ENCODE measurements around the gene SYS1.

The SYS1 gene

DNA sequence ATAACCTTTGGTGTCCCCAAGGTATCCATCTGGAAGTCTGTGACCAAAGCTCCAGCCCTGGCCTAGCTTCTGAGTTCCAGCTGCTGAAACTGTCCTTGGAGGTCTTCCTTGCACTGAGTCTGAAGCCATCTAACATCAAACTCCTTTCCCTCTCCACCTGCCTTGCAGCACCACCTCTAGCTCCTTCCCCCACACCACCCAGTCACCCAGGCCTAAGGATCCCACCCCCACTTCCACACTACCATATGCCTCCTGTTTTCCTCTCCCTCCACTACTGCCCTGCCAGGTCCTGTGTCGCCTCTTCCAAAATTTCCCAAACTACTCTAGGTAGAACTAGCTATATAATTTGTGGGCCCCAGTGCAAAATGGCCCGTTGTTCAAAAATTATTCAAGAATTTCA is 44.0 kb upstream of the SYS1 start:
- TF ChIP-seq, protein P1, sequence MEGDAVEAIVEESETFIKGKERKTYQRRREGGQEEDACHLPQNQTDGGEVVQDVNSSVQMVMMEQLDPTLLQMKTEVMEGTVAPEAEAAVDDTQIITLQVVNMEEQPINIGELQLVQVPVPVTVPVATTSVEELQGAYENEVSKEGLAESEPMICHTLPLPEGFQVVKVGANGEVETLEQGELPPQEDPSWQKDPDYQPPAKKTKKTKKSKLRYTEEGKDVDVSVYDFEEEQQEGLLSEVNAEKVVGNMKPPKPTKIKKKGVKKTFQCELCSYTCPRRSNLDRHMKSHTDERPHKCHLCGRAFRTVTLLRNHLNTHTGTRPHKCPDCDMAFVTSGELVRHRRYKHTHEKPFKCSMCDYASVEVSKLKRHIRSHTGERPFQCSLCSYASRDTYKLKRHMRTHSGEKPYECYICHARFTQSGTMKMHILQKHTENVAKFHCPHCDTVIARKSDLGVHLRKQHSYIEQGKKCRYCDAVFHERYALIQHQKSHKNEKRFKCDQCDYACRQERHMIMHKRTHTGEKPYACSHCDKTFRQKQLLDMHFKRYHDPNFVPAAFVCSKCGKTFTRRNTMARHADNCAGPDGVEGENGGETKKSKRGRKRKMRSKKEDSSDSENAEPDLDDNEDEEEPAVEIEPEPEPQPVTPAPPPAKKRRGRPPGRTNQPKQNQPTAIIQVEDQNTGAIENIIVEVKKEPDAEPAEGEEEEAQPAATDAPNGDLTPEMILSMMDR (IDR thresholded peaks at IDR 0.05; ENCODE audit: low read depth, low read length): no peak
- no peak overlapping the region for H3K4me3 ChIP-seq (ENCODE audit: low read depth, low read length)

DNA sequence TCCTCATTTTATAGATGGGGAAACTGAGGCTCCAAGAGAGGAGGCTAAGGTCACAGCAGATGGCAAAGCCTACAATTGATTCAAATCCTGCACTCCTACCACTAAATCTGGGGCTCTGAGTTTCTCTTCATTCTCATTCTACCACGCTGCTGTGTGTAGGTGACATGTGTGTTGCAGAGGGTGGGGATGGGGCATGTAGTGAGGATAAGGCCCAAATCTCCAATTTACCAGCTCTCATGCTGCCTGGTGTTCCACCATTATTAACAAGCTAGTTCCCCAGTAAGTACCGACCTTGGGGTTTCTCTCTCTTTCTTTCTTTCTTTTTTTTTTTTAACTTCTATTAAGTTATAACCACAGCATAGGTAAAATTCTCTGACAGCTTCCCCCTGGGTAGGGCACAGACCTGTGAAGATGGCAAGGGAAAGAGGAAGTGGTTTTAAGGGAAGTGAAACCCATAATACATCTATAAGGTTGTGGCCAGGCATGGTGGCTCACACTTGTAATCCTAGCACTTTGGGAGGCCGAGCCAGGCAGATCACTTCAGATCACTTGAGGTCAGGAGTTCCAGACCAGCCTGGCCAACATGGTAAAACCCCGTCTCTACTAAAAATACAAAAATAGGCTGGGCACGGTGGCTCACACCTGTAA is 41.9 kb upstream of the SYS1 start:
- no peak overlapping the region for H3K4me3 ChIP-seq (ENCODE audit: low read depth, low read length)
- TF ChIP-seq, protein P1 (IDR thresholded peaks at IDR 0.05; ENCODE audit: low read depth, low read length): no peak

DNA sequence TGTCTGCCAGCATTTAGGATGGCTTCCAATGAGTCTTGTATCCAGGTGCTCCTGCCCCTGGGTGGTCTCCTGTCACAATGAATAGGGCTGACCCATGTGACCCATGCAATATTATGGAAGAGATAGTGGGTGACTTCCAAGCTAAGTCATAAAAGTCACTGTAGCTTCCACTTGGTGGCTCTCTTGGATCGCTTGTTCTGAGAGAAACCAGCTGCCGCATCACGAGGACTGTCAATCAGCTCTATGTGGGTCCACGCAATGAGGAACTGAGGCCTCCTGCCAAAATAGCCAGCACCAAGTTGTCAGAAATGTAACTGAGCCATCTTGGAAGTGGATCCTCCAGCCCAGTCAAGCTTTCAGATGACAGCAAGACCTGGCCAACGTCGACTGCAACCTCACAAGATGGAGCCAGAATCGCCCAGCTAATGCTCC is 40.0 kb upstream of the SYS1 start:
- TF ChIP-seq, protein P1 (IDR thresholded peaks at IDR 0.05; ENCODE audit: low read depth, low read length): no peak

DNA sequence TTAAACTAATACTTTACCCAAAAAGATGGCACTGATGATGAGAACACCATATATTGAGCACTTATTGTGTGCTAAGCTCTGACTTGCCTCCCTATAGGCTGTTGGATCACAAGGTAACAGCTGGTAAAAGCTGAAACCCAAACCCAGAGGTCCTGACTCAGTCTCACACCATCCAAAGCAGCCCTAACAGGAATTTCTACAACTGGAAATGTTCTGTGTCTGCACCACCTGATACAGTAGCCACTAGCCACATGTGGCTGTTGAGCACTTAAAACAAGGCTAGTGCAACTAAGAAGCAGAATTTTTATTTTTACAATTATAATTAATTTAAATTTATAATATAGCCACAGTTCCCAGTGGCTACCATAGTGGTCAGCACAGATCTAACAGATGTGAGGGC is 39.2 kb upstream of the SYS1 start:
- TF ChIP-seq, protein P1 (IDR thresholded peaks at IDR 0.05; ENCODE audit: low read depth, low read length): no peak
- H3K4me3 ChIP-seq (ENCODE audit: low read depth, low read length): no peak overlapping the region

More for the DNA sequence above, 40.0 kb upstream of the SYS1 start:
- no peak overlapping the region for H3K4me3 ChIP-seq (ENCODE audit: low read depth, low read length)

DNA sequence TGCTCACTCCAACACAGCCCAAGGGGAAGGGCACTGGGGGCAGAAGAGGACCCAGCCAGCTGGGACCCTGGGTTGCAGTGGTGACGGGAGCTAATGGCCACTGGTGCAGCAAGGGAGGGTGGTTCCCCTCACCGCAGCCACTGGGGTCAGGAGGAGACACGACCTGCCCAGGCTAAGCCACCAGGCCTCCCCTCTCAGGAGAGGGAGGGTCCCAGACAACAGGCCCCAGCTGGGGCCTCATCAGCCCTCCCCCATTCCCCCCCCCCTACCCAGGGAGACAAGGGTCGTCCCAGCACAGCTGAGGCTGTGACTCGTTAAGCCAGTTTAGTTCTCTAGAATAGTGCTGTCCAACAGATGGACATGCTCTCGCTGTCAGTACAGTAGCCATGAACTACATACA is 37.6 kb upstream of the SYS1 start:
- no peak overlapping the region for H3K4me3 ChIP-seq (ENCODE audit: low read depth, low read length)
- TF ChIP-seq, protein P1 (IDR thresholded peaks at IDR 0.05; ENCODE audit: low read depth, low read length): no peak

DNA sequence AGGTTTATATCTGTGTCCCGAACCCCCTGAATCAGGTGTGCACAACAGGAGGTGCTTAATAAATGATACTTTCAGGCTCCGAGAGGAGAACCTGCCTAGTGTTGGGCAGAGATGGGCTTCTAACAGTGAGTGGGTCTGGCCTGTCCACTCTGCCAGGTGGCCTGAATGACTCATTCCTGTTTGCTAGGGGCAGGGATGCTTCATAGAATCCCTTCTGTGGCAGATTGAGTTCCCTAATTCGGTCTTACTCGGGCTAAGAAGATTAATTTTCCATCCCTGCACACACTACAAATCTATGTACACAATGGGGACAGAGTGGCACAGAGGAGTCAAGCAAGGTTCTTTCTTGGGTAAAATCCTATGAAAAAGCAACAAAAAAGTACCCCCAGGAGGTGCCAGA is 34.5 kb upstream of the SYS1 start:
- TF ChIP-seq, protein P1 (IDR thresholded peaks at IDR 0.05; ENCODE audit: low read depth, low read length): no peak
- H3K4me3 ChIP-seq (ENCODE audit: low read depth, low read length): no peak overlapping the region

DNA sequence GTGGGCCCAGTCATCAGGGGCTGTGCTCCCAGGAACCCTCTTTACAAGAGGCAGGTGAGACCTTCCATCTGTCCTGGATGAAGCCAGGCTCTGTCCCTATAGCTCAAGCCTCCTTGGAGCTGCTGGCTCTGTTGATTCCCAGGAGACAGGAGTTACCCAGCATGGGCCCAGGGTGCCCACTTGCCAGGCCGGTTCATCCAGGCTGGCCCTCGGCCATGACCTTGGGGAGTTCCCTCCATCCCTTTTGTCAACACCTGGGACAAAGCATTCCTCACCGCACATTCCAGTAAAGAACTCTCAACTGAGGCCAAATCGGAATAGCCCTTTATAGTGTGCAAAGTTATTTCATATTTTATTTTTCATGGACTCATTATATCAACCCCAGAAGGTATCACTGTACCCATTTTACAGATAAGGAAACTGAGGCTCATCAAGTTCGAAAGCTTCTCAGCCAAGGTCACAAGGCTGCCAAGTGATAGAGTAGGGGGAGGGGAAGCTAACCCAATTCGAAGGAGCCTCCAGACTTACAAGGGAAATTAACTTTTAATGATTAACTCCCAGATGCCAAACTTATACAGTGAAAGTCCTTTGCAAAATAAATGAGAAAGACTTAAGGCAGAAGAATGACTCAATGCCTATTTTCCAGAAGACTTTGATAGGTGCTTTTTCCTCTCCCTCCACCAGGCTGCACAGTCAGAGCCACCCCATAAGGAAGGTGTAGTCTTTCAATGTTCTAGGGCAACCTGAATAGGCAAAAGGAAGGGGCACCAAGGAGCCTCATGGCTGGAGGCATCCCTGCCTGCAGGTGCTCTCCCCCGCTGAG is 33.2 kb upstream of the SYS1 start:
- no peak overlapping the region for H3K4me3 ChIP-seq (ENCODE audit: low read depth, low read length)
- TF ChIP-seq, protein P1 (IDR thresholded peaks at IDR 0.05; ENCODE audit: low read depth, low read length): no peak

All from WI38 (cell line).